IPS-15b (cell line): ENCODE measurements around the gene HINFP.
"Not testable (repeated sequence)": the region's sequence is repeated elsewhere in the genome, so short reads cannot be mapped to it uniquely, and the experiment has no call there.

ENCODE experiments used
- H3K27me3 ChIP-seq: one replicate; pipeline ENCODE4 v1.6.1; 2013; ENCODE audit warnings: low read length; ENCODE audit not compliant: control insufficient read depth, insufficient read depth
- H3K36me3 ChIP-seq: one replicate; pipeline ENCODE4 v1.6.1; 2013; ENCODE audit warnings: low read length; ENCODE audit not compliant: control insufficient read depth, insufficient read depth
- H3K4me1 ChIP-seq: one replicate; pipeline ENCODE4 v1.6.1; 2013; ENCODE audit warnings: mild to moderate bottlenecking, low read length; ENCODE audit not compliant: control insufficient read depth, insufficient read depth
- H3K4me3 ChIP-seq: one replicate; pipeline ENCODE4 v1.5.1; 2013; ENCODE audit warnings: low read depth, low read length
- H3K9ac ChIP-seq: one replicate; pipeline ENCODE4 v1.6.1; 2013; ENCODE audit warnings: low read depth, mild to moderate bottlenecking, low read length
- H3K9me3 ChIP-seq: one replicate; pipeline ENCODE4 v1.6.1; 2013; ENCODE audit warnings: mild to moderate bottlenecking, low read length; ENCODE audit not compliant: control insufficient read depth, insufficient read depth

The HINFP gene

GRCh38 chr11:119130662-119131061 lies 9.3 kb downstream of the HINFP start:
- Histone ChIP-seq H3K4me3 (no peak overlapping the region), H3K4me1 (no peaks in the 10 kb centered on the region), H3K36me3 (peaks cover 26% of the 10 kb centered on the region), H3K9ac (no peak overlapping the region), H3K9me3 (no peaks in the 10 kb centered on the region), H3K27me3 (no peaks in the 10 kb centered on the region)

- no peak overlapping the region for H3K9ac ChIP-seq
- H3K9me3 ChIP-seq = no peaks in the 10 kb centered on the region
- H3K27me3 ChIP-seq = no peaks in the 10 kb centered on the region
- H3K4me1 ChIP-seq = no peaks in the 10 kb centered on the region
- no peak overlapping the region for H3K4me3 ChIP-seq
- peaks cover 26% of the 10 kb centered on the region for H3K36me3 ChIP-seq
Observed at GRCh38 chr11:119134389-119134978, 13.1 kb downstream of the HINFP start.

- not testable (repeated sequence) for H3K36me3 ChIP-seq, H3K27me3 ChIP-seq, H3K4me3 ChIP-seq, H3K9me3 ChIP-seq, H3K4me1 ChIP-seq, H3K9ac ChIP-seq
Observed at GRCh38 chr11:119139276-119139675, 17.9 kb downstream of the HINFP start.

GRCh38 chr11:119144825-119145486 lies 23.6 kb downstream of the HINFP start:
- Histone ChIP-seq H3K9me3 (no peaks in the 10 kb centered on the region), H3K9ac (no peak overlapping the region), H3K27me3 (peaks cover 32% of the 10 kb centered on the region), H3K36me3 (no peaks in the 10 kb centered on the region), H3K4me1 (peaks cover 14% of the 10 kb centered on the region), H3K4me3 (no peak overlapping the region)

GRCh38 chr11:119145551-119145950 lies 24.2 kb downstream of the HINFP start:
- H3K36me3 ChIP-seq = no peaks in the 10 kb centered on the region
- no peaks in the 10 kb centered on the region for H3K9me3 ChIP-seq
- peaks cover 38% of the 10 kb centered on the region for H3K27me3 ChIP-seq
- no peak overlapping the region for H3K9ac ChIP-seq
- H3K4me3 ChIP-seq = no peak overlapping the region
- H3K4me1 ChIP-seq = peaks cover 14% of the 10 kb centered on the region

GRCh38 chr11:119147604-119148333 lies 26.4 kb downstream of the HINFP start:
- H3K36me3 ChIP-seq = no peaks in the 10 kb centered on the region
- H3K27me3 ChIP-seq = peaks cover 50% of the 10 kb centered on the region
- H3K9me3 ChIP-seq = no peaks in the 10 kb centered on the region
- H3K9ac ChIP-seq = no peak overlapping the region
- peaks cover 14% of the 10 kb centered on the region for H3K4me1 ChIP-seq
- H3K4me3 ChIP-seq = peak overlapping the region; percentile 67

GRCh38 chr11:119148720-119149017 lies 27.3 kb downstream of the HINFP start:
- no peak overlapping the region for H3K9ac ChIP-seq

GRCh38 chr11:119149018-119149785 lies 27.8 kb downstream of the HINFP start, which contains the start of gene ABCG4:
Gene ABCG4 (plus strand): TSS chr11:119149052. CDS start chr11:119149966, 914 bp downstream.
- H3K4me1 ChIP-seq = peaks cover 14% of the 10 kb centered on the region
- peaks cover 50% of the 10 kb centered on the region for H3K27me3 ChIP-seq
- no peaks in the 10 kb centered on the region for H3K36me3 ChIP-seq
- H3K9ac ChIP-seq = no peak within 1 kb of the TSS
- H3K4me3 ChIP-seq = peak within 1 kb of the TSS; percentile 67
- no peaks in the 10 kb centered on the region for H3K9me3 ChIP-seq

More at GRCh38 chr11:119148720-119149017, 27.3 kb downstream of the HINFP start:
- no peaks in the 10 kb centered on the region for H3K36me3 ChIP-seq
- peak overlapping the region; percentile 67 for H3K4me3 ChIP-seq
- H3K4me1 ChIP-seq = peaks cover 14% of the 10 kb centered on the region
- no peaks in the 10 kb centered on the region for H3K9me3 ChIP-seq
- peaks cover 50% of the 10 kb centered on the region for H3K27me3 ChIP-seq

GRCh38 chr11:119149786-119150275 lies 28.5 kb downstream of the HINFP start:
- Histone ChIP-seq H3K4me1 (peaks cover 14% of the 10 kb centered on the region), H3K9ac (no peak overlapping the region), H3K36me3 (no peaks in the 10 kb centered on the region), H3K4me3 (peak overlapping the region; percentile 67), H3K9me3 (no peaks in the 10 kb centered on the region), H3K27me3 (peaks cover 50% of the 10 kb centered on the region)

- Histone ChIP-seq H3K27me3 (peaks cover 36% of the 10 kb centered on the region), H3K4me1 (peaks cover 11% of the 10 kb centered on the region), H3K9me3 (no peaks in the 10 kb centered on the region), H3K4me3 (no peak overlapping the region), H3K36me3 (no peaks in the 10 kb centered on the region), H3K9ac (no peak overlapping the region)
Observed at GRCh38 chr11:119152043-119152442, 30.7 kb downstream of the HINFP start.

- Histone ChIP-seq H3K36me3 (no peaks in the 10 kb centered on the region), H3K4me3 (no peak overlapping the region), H3K4me1 (peaks cover 9% of the 10 kb centered on the region), H3K9ac (no peak overlapping the region), H3K27me3 (peaks cover 31% of the 10 kb centered on the region), H3K9me3 (no peaks in the 10 kb centered on the region)
Observed at GRCh38 chr11:119152604-119153003, 31.2 kb downstream of the HINFP start.
